Measurements from ENCODE around the gene HMCN2. TPM values are rescaled to one million over a fixed set of nuclear protein-coding genes. Genes with fewer than 3 reads are reported as not detected.

Gene HMCN2
- total RNA-seq, 1 experiment from 2014 or later, result 1.6 TPM

- H3K4me1 ChIP-seq (replicated peaks; ENCODE audit: insufficient read depth), result no peaks in the 10 kb centered on the region
- H3K9me3 ChIP-seq (ENCODE audit: insufficient read depth, low read depth), result no peaks in the 10 kb centered on the region
- H3K4me3 ChIP-seq, result no peak overlapping the region
- H3K27me3 ChIP-seq (ENCODE audit: insufficient read depth, low read depth), result no peaks in the 10 kb centered on the region
- no peaks in the 10 kb centered on the region for H3F3A ChIP-seq (ENCODE audit: insufficient read depth, low read depth)
- H3K9me2 ChIP-seq (ENCODE audit: insufficient read depth), result no peaks in the 10 kb centered on the region
- no peaks in the 10 kb centered on the region for H3K79me2 ChIP-seq (ENCODE audit: low read depth)
- H3K27ac ChIP-seq, result no peak overlapping the region
- H2AFZ ChIP-seq, result no peak overlapping the region
- H3K4me2 ChIP-seq, result no peak overlapping the region
- no peak for TF ChIP-seq EZH2 (IDR thresholded peaks at IDR 0.05; ENCODE audit: low read depth)
- TF ChIP-seq, protein P1, sequence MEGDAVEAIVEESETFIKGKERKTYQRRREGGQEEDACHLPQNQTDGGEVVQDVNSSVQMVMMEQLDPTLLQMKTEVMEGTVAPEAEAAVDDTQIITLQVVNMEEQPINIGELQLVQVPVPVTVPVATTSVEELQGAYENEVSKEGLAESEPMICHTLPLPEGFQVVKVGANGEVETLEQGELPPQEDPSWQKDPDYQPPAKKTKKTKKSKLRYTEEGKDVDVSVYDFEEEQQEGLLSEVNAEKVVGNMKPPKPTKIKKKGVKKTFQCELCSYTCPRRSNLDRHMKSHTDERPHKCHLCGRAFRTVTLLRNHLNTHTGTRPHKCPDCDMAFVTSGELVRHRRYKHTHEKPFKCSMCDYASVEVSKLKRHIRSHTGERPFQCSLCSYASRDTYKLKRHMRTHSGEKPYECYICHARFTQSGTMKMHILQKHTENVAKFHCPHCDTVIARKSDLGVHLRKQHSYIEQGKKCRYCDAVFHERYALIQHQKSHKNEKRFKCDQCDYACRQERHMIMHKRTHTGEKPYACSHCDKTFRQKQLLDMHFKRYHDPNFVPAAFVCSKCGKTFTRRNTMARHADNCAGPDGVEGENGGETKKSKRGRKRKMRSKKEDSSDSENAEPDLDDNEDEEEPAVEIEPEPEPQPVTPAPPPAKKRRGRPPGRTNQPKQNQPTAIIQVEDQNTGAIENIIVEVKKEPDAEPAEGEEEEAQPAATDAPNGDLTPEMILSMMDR (conservative IDR thresholded peaks at IDR 0.05), result no peak
- H3K36me3 ChIP-seq (ENCODE audit: low read depth), result no peaks in the 10 kb centered on the region
- H4K20me1 ChIP-seq (ENCODE audit: insufficient read depth), result no peaks in the 10 kb centered on the region
- ChIA-PET CTCF (interaction anchor here (0.5 kb wide), 1 partner anchor 340 kb away, joined by 3 read pairs; no protein-coding TSS in a partner anchor), POLR2A (ENCODE audit: unreplicated experiment) (interaction anchor here (0.6 kb wide), 1 partner anchor 1134 kb away, joined by 4 read pairs; no protein-coding TSS in a partner anchor)
- no TSS peak for BruUV-seq (replicated peaks)
- DNase-seq, result no peak
- intact Hi-C loops (cut with micrococcal nuclease; ENCODE audit: unreplicated experiment), result no loop called here
These were observed 201.8 kb downstream of the HMCN2 start for GRCh38 chr9:130467316-130467715.

GRCh38 chr9:130468566-130468965 lies 203.0 kb downstream of the HMCN2 start:
- TF ChIP-seq, protein P1 (conservative IDR thresholded peaks at IDR 0.05), result no peak
- TF ChIP-seq EZH2 (IDR thresholded peaks at IDR 0.05; ENCODE audit: low read depth), result no peak
- Histone ChIP-seq H3K9me2 (ENCODE audit: insufficient read depth) (no peaks in the 10 kb centered on the region), H3K4me2 (no peak overlapping the region), H3K79me2 (ENCODE audit: low read depth) (no peaks in the 10 kb centered on the region), H3K4me3 (no peak overlapping the region), H3K27ac (no peak overlapping the region), H3F3A (ENCODE audit: insufficient read depth, low read depth) (no peaks in the 10 kb centered on the region), H4K20me1 (ENCODE audit: insufficient read depth) (no peaks in the 10 kb centered on the region), H3K27me3 (ENCODE audit: insufficient read depth, low read depth) (no peaks in the 10 kb centered on the region), H3K36me3 (ENCODE audit: low read depth) (no peaks in the 10 kb centered on the region), H3K4me1 (replicated peaks; ENCODE audit: insufficient read depth) (no peaks in the 10 kb centered on the region), H2AFZ (no peak overlapping the region), H3K9me3 (ENCODE audit: insufficient read depth, low read depth) (no peaks in the 10 kb centered on the region)
- DNase-seq, result no peak
- CTCF ChIA-PET, result no interaction called here
- no TSS peak for BruUV-seq (replicated peaks)
- POLR2A ChIA-PET (ENCODE audit: unreplicated experiment), result no interaction called here
- intact Hi-C loops (cut with micrococcal nuclease; ENCODE audit: unreplicated experiment), result no loop called here

GRCh38 chr9:130470269-130470668 lies 204.7 kb downstream of the HMCN2 start:
- no peak overlapping the region for H3K27ac ChIP-seq
- no peak for DNase-seq
- H3F3A ChIP-seq (ENCODE audit: insufficient read depth, low read depth), result no peaks in the 10 kb centered on the region
- no peak overlapping the region for H2AFZ ChIP-seq
- TF ChIP-seq, protein P1 (conservative IDR thresholded peaks at IDR 0.05), result no peak
- no peak for TF ChIP-seq EZH2 (IDR thresholded peaks at IDR 0.05; ENCODE audit: low read depth)
- H4K20me1 ChIP-seq (ENCODE audit: insufficient read depth), result no peaks in the 10 kb centered on the region
- no peaks in the 10 kb centered on the region for H3K4me1 ChIP-seq (replicated peaks; ENCODE audit: insufficient read depth)
- intact Hi-C loops (cut with micrococcal nuclease; ENCODE audit: unreplicated experiment), result no loop called here
- H3K27me3 ChIP-seq (ENCODE audit: insufficient read depth, low read depth), result no peaks in the 10 kb centered on the region
- H3K9me3 ChIP-seq (ENCODE audit: insufficient read depth, low read depth), result no peaks in the 10 kb centered on the region
- no TSS peak for BruUV-seq (replicated peaks)
- ChIA-PET CTCF (no interaction called here), POLR2A (ENCODE audit: unreplicated experiment) (interaction anchor here (0.7 kb wide), 1 partner anchor 11 kb away, joined by 4 read pairs; no protein-coding TSS in a partner anchor)
- H3K36me3 ChIP-seq (ENCODE audit: low read depth), result no peaks in the 10 kb centered on the region
- no peaks in the 10 kb centered on the region for H3K9me2 ChIP-seq (ENCODE audit: insufficient read depth)
- no peak overlapping the region for H3K4me3 ChIP-seq
- H3K4me2 ChIP-seq, result no peak overlapping the region
- H3K79me2 ChIP-seq (ENCODE audit: low read depth), result no peaks in the 10 kb centered on the region
